Ishikawa (cell line): ENCODE results near the gene SLC17A9.

Experiments
- TF ChIP-seq, protein P1 (sequence below): IDR thresholded peaks from 2 replicates; pipeline ENCODE4 v1.6.1; 2012; ENCODE audit warnings: low read depth, mild to moderate bottlenecking
- TF ChIP-seq, protein P2 (sequence below): IDR thresholded peaks from 2 replicates; pipeline ENCODE4 v1.6.1; 2012
- TF ChIP-seq, protein P3 (sequence below): IDR thresholded peaks from 2 replicates; pipeline ENCODE4 v1.6.1; 2012

DNA sequence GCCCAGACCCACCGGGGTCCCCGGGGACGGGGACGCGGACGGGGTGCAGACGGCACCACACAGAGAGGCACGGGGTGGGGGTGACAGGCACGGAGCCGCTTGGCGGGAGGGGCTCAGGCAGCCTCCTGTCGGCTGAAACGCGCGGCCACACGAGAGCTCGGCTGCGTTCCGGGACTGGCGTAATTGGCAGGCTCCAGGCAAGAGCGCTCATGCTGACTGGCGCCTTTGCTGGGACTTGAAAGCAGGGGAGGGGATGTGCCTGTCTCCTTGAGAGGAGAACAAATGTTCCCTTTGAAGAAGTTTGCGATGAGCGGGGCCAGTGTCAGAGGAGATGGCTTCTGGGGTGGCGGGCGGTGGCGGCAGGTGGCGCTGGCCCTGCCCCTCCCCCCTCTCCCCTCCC lies 28.5 kb downstream of the SLC17A9 start:
- TF ChIP-seq, protein P1, sequence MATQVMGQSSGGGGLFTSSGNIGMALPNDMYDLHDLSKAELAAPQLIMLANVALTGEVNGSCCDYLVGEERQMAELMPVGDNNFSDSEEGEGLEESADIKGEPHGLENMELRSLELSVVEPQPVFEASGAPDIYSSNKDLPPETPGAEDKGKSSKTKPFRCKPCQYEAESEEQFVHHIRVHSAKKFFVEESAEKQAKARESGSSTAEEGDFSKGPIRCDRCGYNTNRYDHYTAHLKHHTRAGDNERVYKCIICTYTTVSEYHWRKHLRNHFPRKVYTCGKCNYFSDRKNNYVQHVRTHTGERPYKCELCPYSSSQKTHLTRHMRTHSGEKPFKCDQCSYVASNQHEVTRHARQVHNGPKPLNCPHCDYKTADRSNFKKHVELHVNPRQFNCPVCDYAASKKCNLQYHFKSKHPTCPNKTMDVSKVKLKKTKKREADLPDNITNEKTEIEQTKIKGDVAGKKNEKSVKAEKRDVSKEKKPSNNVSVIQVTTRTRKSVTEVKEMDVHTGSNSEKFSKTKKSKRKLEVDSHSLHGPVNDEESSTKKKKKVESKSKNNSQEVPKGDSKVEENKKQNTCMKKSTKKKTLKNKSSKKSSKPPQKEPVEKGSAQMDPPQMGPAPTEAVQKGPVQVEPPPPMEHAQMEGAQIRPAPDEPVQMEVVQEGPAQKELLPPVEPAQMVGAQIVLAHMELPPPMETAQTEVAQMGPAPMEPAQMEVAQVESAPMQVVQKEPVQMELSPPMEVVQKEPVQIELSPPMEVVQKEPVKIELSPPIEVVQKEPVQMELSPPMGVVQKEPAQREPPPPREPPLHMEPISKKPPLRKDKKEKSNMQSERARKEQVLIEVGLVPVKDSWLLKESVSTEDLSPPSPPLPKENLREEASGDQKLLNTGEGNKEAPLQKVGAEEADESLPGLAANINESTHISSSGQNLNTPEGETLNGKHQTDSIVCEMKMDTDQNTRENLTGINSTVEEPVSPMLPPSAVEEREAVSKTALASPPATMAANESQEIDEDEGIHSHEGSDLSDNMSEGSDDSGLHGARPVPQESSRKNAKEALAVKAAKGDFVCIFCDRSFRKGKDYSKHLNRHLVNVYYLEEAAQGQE, result no peak
- TF ChIP-seq, protein P2, sequence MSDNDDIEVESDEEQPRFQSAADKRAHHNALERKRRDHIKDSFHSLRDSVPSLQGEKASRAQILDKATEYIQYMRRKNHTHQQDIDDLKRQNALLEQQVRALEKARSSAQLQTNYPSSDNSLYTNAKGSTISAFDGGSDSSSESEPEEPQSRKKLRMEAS, result no peak
- TF ChIP-seq, protein P3, sequence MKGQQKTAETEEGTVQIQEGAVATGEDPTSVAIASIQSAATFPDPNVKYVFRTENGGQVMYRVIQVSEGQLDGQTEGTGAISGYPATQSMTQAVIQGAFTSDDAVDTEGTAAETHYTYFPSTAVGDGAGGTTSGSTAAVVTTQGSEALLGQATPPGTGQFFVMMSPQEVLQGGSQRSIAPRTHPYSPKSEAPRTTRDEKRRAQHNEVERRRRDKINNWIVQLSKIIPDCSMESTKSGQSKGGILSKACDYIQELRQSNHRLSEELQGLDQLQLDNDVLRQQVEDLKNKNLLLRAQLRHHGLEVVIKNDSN, result no peak
